GM20000 (cell line): ENCODE data around the gene OSBPL1A.
A peak's percentile ranks its signal among the peaks of the same experiment; 100 is the strongest.

Source experiments
- DNase-seq: peaks from one replicate; pipeline ENCODE4 v3.0.0; 2012; ENCODE audit warnings: low spot score
- CTCF ChIP-seq: IDR thresholded peaks from 2 replicates; pipeline ENCODE4 v1.5.1; 2012; ENCODE audit warnings: mild to moderate bottlenecking, control low read depth; ENCODE audit errors: extremely low read depth, missing control alignments

Gene OSBPL1A

GRCh38 chr18:24366328-24366727, 31.3 kb downstream of the OSBPL1A start:
- TF ChIP-seq CTCF: no peak
- no peak for DNase-seq

GRCh38 chr18:24364177-24364576, 33.4 kb downstream of the OSBPL1A start:
- no peak for DNase-seq
- TF ChIP-seq CTCF: no peak

- TF ChIP-seq CTCF: no peak
- DNase-seq: no peak
These were observed 34.9 kb downstream of the OSBPL1A start for GRCh38 chr18:24362757-24363156.

GRCh38 chr18:24359787-24360530, 37.7 kb downstream of the OSBPL1A start:
- peak; percentile 27 for TF ChIP-seq CTCF
- peak; percentile 64 for DNase-seq

- no peak for DNase-seq
- no peak for TF ChIP-seq CTCF
These were observed 43.3 kb downstream of the OSBPL1A start for GRCh38 chr18:24354278-24354677.

- no peak for TF ChIP-seq CTCF
- DNase-seq: no peak
These were observed 51.4 kb downstream of the OSBPL1A start for GRCh38 chr18:24346254-24346653.

GRCh38 chr18:24344509-24344908, 53.1 kb downstream of the OSBPL1A start:
- no peak for DNase-seq
- TF ChIP-seq CTCF: no peak
